PC-9 (cell line): ENCODE data around the gene ITGB7. TPM values are rescaled to one million over a fixed set of nuclear protein-coding genes. Genes with fewer than 3 reads are reported as not detected.
A peak's percentile ranks its signal among the peaks of the same experiment; 100 is the strongest.

Experiments used
- BruUV-seq: library from RNA; stranded (reverse); fragments of 400-500 nt; replicated peaks from 2 replicates; lab custom pipeline; 2021; lab: Mats Ljungman, UMichigan
- CTCF ChIA-PET: fragments of 300-600 bp; sonication (Branson Sonifier 250); formaldehyde crosslinking; loops from one replicate; lab custom pipeline; 2022; ENCODE audit warnings: antibody characterized with exemption; lab: Charles Lee
- POLR2A ChIA-PET: fragments of 300-600 bp; sonication (Branson Sonifier 250); formaldehyde crosslinking; loops from one replicate; lab custom pipeline; 2022; ENCODE audit warnings: antibody characterized with exemption; ENCODE audit not compliant: unreplicated experiment; lab: Charles Lee
- DNase-seq, 2 experiments: peaks; one replicate each; pipeline versions ENCODE4 v3.0.0 to v3.0.0-alpha.2; 2015 to 2022; ENCODE audit warnings: mixed read lengths in 1 of 2
- H2AFZ ChIP-seq: fragments of 200-600 bp; sonication (generic); 2 replicates; pipeline ENCODE4 v1.8.1; 2017; ENCODE audit warnings: antibody characterized with exemption
- H3F3A ChIP-seq: fragments of 200-600 bp; sonication (generic); 2 replicates; pipeline ENCODE4 v1.8.1; 2017; ENCODE audit warnings: antibody characterized with exemption, mild to moderate bottlenecking, low read depth; ENCODE audit not compliant: insufficient read depth
- H3K27ac ChIP-seq: fragments of 200-600 bp; sonication (generic); 2 replicates; pipeline ENCODE4 v1.6.1; 2016; ENCODE audit warnings: mixed run types
- H3K27me3 ChIP-seq: fragments of 200-600 bp; sonication (generic); 2 replicates; pipeline ENCODE4 v1.6.1; 2016; ENCODE audit warnings: low read depth, mixed run types; ENCODE audit not compliant: insufficient read depth
- H3K36me3 ChIP-seq: fragments of 200-600 bp; sonication (generic); 2 replicates; pipeline ENCODE4 v1.6.1; 2016; ENCODE audit warnings: low read depth, mixed run types
- H3K4me1 ChIP-seq: fragments of 200-600 bp; sonication (generic); replicated peaks from 2 replicates; pipeline ENCODE4 v1.6.1; 2016; ENCODE audit warnings: mixed run types; ENCODE audit not compliant: insufficient read depth
- H3K4me2 ChIP-seq: fragments of 200-600 bp; sonication (generic); 2 replicates; pipeline ENCODE4 v1.6.1; 2017; ENCODE audit warnings: mixed run types
- H3K4me3 ChIP-seq: fragments of 200-600 bp; sonication (generic); 2 replicates; pipeline ENCODE4 v1.6.1; 2016; ENCODE audit warnings: mixed run types
- H3K79me2 ChIP-seq: fragments of 200-600 bp; sonication (generic); 2 replicates; pipeline ENCODE4 v1.6.1; 2017; ENCODE audit warnings: low read depth, mixed run types
- H3K9me2 ChIP-seq: fragments of 200-600 bp; sonication (generic); 2 replicates; pipeline ENCODE4 v1.8.1; 2017; ENCODE audit warnings: mild to moderate bottlenecking; ENCODE audit not compliant: insufficient read depth
- H3K9me3 ChIP-seq: fragments of 200-600 bp; sonication (generic); 2 replicates; pipeline ENCODE4 v1.8.1; 2016; ENCODE audit warnings: low read depth; ENCODE audit not compliant: insufficient read depth
- H4K20me1 ChIP-seq: fragments of 200-600 bp; sonication (generic); 2 replicates; pipeline ENCODE4 v1.8.1; 2017; ENCODE audit not compliant: insufficient read depth
- EZH2 ChIP-seq: fragments of 200-600 bp; sonication (generic); IDR thresholded peaks from 2 replicates; pipeline ENCODE4 v1.8.0; 2017; ENCODE audit warnings: antibody characterized with exemption, low read depth
- intact Hi-C: fragments of 100-400 bp; cut with micrococcal nuclease; formaldehyde crosslinking; loops from one replicate; pipeline ENCODE4 v1.10.0; 2022; ENCODE audit not compliant: unreplicated experiment
- total RNA-seq: library from RNA; stranded (reverse); gene quantifications from 2 replicates; pipeline ENCODE4 v1.2.3, GENCODE V29; 2021
- TF ChIP-seq, protein P1 (sequence below): fragments of 200-600 bp; sonication (generic); conservative IDR thresholded peaks from 2 replicates; pipeline ENCODE4 v1.6.1; 2017; ENCODE audit warnings: mixed run types, antibody characterized with exemption, mild to moderate bottlenecking, moderate library complexity

The ITGB7 gene
- total RNA-seq, 1 experiment from 2014 or later: 3.3 TPM

DNA sequence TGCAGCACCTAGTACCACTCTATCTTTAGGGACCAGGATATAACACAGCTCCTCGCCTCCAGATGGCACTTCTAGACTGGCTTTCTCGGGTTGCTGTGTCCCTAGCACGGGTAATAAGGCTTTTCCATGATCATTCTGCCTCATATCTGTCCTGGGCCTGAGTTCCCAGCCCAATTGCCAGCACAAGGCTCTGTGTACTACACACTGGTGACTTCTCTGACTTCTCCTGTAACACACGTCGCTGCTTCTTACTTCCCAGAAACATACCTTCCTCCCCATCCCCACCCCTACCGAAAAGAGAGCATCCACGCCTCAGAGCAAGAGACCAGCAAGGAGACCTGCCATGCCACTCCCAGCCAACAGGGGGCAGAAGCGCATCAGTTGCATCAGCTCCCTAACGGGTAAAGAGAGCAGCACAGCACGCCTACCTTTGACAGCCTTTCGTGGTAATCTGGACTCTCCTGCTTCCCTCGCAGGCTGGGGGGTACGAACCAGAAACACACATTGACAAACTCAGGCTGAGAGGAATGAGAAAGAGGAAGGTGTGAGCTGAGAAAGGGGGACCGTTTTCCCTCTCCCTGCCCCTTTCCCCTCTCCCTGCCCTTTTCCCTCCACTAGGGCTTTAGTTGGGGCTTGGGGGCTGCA, 47.7 kb downstream of the ITGB7 start:
- H3K4me1 ChIP-seq: no peaks in the 10 kb centered on the region; the same call in 1 of the 2 replicates
- peak overlapping the region; percentile 15; the same call in 1 of the 2 replicates for H2AFZ ChIP-seq
- H3K4me2 ChIP-seq: peak overlapping the region; percentile 23; the same call in 1 of the 2 replicates
- no peaks in the 10 kb centered on the region for H3K9me2 ChIP-seq
- no peaks in the 10 kb centered on the region; the same call in 1 of the 2 replicates for H3F3A ChIP-seq
- TF ChIP-seq, protein P1, sequence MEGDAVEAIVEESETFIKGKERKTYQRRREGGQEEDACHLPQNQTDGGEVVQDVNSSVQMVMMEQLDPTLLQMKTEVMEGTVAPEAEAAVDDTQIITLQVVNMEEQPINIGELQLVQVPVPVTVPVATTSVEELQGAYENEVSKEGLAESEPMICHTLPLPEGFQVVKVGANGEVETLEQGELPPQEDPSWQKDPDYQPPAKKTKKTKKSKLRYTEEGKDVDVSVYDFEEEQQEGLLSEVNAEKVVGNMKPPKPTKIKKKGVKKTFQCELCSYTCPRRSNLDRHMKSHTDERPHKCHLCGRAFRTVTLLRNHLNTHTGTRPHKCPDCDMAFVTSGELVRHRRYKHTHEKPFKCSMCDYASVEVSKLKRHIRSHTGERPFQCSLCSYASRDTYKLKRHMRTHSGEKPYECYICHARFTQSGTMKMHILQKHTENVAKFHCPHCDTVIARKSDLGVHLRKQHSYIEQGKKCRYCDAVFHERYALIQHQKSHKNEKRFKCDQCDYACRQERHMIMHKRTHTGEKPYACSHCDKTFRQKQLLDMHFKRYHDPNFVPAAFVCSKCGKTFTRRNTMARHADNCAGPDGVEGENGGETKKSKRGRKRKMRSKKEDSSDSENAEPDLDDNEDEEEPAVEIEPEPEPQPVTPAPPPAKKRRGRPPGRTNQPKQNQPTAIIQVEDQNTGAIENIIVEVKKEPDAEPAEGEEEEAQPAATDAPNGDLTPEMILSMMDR: peak; percentile 97
- no peak for TF ChIP-seq EZH2
- no peaks in the 10 kb centered on the region for H3K9me3 ChIP-seq
- intact Hi-C loops: loop anchor here (1.0 to 2.0 kb wide), 2 partner anchors 53 to 128 kb away; no protein-coding TSS in a partner anchor
- H4K20me1 ChIP-seq: no peaks in the 10 kb centered on the region
- no peak overlapping the region for H3K27ac ChIP-seq
- DNase-seq: peak in 1 of 2 experiments; percentile 77
- POLR2A ChIA-PET: interaction anchor here (0.7 kb wide), 2 partner anchors 25 to 125 kb away, joined by 3 to 4 read pairs; no protein-coding TSS in a partner anchor
- H3K79me2 ChIP-seq: no peaks in the 10 kb centered on the region
- CTCF ChIA-PET: interaction anchor here (0.6 to 1.0 kb wide), 4 partner anchors 125 to 164 kb away, joined by 3 to 4 read pairs (median 4); partner anchors contain the start of gene AAAS
- no TSS peak for BruUV-seq
- no peaks in the 10 kb centered on the region for H3K27me3 ChIP-seq
- no peak overlapping the region for H3K4me3 ChIP-seq
- H3K36me3 ChIP-seq: no peaks in the 10 kb centered on the region

DNA sequence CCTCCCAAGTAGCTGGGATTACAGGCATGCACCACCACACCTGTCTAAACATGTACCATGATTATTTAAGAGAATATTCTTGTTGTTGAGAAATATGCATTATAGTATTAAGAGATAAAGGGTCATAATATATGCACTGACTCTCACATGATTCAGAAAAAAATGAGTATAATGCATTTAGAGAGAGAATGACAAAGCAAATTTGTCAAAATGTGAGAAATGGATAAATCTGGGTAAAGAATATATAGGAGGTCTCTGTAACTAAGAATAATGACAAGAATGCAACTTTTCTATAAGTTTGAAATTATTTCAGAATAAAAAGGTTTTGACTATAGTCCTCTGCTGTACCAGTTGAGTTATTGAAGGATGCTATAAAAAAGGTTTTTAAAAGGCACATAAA, 54.7 kb downstream of the ITGB7 start:
- H2AFZ ChIP-seq: no peak overlapping the region
- H3K79me2 ChIP-seq: no peaks in the 10 kb centered on the region
- H3F3A ChIP-seq: peaks cover under 1% of the 10 kb centered on the region; the same call in 1 of the 2 replicates
- BruUV-seq: no TSS peak
- no peaks in the 10 kb centered on the region for H3K9me2 ChIP-seq
- CTCF ChIA-PET: interaction anchor here (1.1 kb wide), 1 partner anchor 169 kb away, joined by 3 read pairs; the partner anchor contains the start of gene AAAS
- no peak overlapping the region for H3K4me2 ChIP-seq
- H3K4me1 ChIP-seq: no peaks in the 10 kb centered on the region
- H3K36me3 ChIP-seq: no peaks in the 10 kb centered on the region
- POLR2A ChIA-PET: no interaction called here
- no peaks in the 10 kb centered on the region for H3K9me3 ChIP-seq
- no peak for DNase-seq
- intact Hi-C loops: no loop called here
- H4K20me1 ChIP-seq: no peaks in the 10 kb centered on the region
- H3K4me3 ChIP-seq: no peak overlapping the region
- TF ChIP-seq, protein P1: no peak
- no peak for TF ChIP-seq EZH2
- H3K27me3 ChIP-seq: no peaks in the 10 kb centered on the region
- no peak overlapping the region for H3K27ac ChIP-seq

- Histone ChIP-seq H3F3A (peaks cover 12% of the 10 kb centered on the region; the same call in 1 of the 2 replicates), H3K27ac (no peak overlapping the region), H3K4me3 (no peak overlapping the region), H4K20me1 (no peaks in the 10 kb centered on the region), H3K9me3 (no peaks in the 10 kb centered on the region), H3K4me1 (no peaks in the 10 kb centered on the region), H3K79me2 (no peaks in the 10 kb centered on the region), H3K4me2 (no peak overlapping the region), H2AFZ (no peak overlapping the region), H3K36me3 (no peaks in the 10 kb centered on the region), H3K9me2 (no peaks in the 10 kb centered on the region), H3K27me3 (no peaks in the 10 kb centered on the region)
- no peak for DNase-seq
- ChIA-PET POLR2A (no interaction called here), CTCF (no interaction called here)
- TF ChIP-seq EZH2: no peak
- TF ChIP-seq, protein P1: no peak
- BruUV-seq: no TSS peak
- intact Hi-C loops: no loop called here
Observed at GRCh38 chr12:53151039-53151438, 56.0 kb downstream of the ITGB7 start.
